Mesenchymal stem cell (in vitro differentiated cells and primary cell): ENCODE data around the gene PLXNC1.
A peak's percentile ranks its signal among the peaks of the same experiment; 100 is the strongest.

Experiments used
- DNase-seq: peaks from one replicate; pipeline ENCODE4 v3.0.0-alpha.2; 2013
- H2AFZ ChIP-seq: one replicate; pipeline ENCODE4 v1.6.1; 2013; ENCODE audit warnings: low read depth, mild to moderate bottlenecking, control low read depth, inconsistent platforms, low read length, moderate library complexity
- H2AK5ac ChIP-seq: 2 replicates; pipeline ENCODE4 v1.6.1; 2013; ENCODE audit warnings: low read length, moderate library complexity, mild to moderate bottlenecking, inconsistent platforms; ENCODE audit not compliant: severe bottlenecking
- H2BK120ac ChIP-seq: one replicate; pipeline ENCODE4 v1.6.1; 2013; ENCODE audit warnings: low read depth, mild to moderate bottlenecking, inconsistent platforms, low read length, moderate library complexity
- H2BK12ac ChIP-seq, 2 experiments: one replicate each; pipeline ENCODE4 v1.6.1; 2013; ENCODE audit warnings: inconsistent platforms in 2 of 2, low read length in 2 of 2, mild to moderate bottlenecking in 2 of 2, moderate library complexity in 2 of 2, control low read depth in 1 of 2
- H2BK15ac ChIP-seq: one replicate; pipeline ENCODE4 v1.6.1; 2013; ENCODE audit warnings: mild to moderate bottlenecking, low read depth, inconsistent platforms; ENCODE audit not compliant: poor library complexity, severe bottlenecking
- H2BK5ac ChIP-seq: 2 replicates; pipeline ENCODE4 v1.6.1; 2013; ENCODE audit warnings: low read depth, mild to moderate bottlenecking, low read length, control low read depth, inconsistent platforms; ENCODE audit not compliant: poor library complexity, severe bottlenecking
- H3K14ac ChIP-seq, 2 experiments: one replicate each; pipeline ENCODE4 v1.6.1; 2013; ENCODE audit warnings: inconsistent platforms in 2 of 2, low read length in 2 of 2, control low read depth in 1 of 2, mild to moderate bottlenecking in 1 of 2, moderate library complexity in 1 of 2
- H3K18ac ChIP-seq, 2 experiments: one replicate each; pipeline ENCODE4 v1.6.1; 2013; ENCODE audit warnings: inconsistent platforms in 2 of 2, low read length in 2 of 2, control low read depth in 1 of 2, low read depth in 1 of 2, mild to moderate bottlenecking in 1 of 2
- H3K23ac ChIP-seq, 2 experiments: one replicate each; pipeline ENCODE4 v1.6.1; 2013; ENCODE audit warnings: inconsistent platforms in 2 of 2, low read length in 2 of 2, mild to moderate bottlenecking in 2 of 2, moderate library complexity in 2 of 2, control low read depth in 1 of 2
- H3K27ac ChIP-seq: 2 replicates; pipeline ENCODE4 v1.5.1; 2013; ENCODE audit warnings: mild to moderate bottlenecking, moderate library complexity, low read length, control low read depth, inconsistent platforms; ENCODE audit not compliant: poor library complexity, severe bottlenecking
- H3K27me3 ChIP-seq, 2 experiments: 2 replicates each; pipeline versions ENCODE4 v1.6.1 to v1.7.0; 2013; ENCODE audit warnings: low read length in 2 of 2, mild to moderate bottlenecking in 2 of 2, moderate library complexity in 2 of 2, control low read depth in 1 of 2, inconsistent platforms in 1 of 2; ENCODE audit not compliant: control insufficient read depth in 1 of 2, insufficient read depth in 1 of 2
- H3K36me3 ChIP-seq, 2 experiments: 2 replicates each; pipeline versions ENCODE4 v1.6.1 to v1.7.0; 2013; ENCODE audit warnings: low read length in 2 of 2, control low read depth in 1 of 2, inconsistent platforms in 1 of 2, low read depth in 1 of 2, mild to moderate bottlenecking in 1 of 2; ENCODE audit not compliant: insufficient read depth in 2 of 2, control insufficient read depth in 1 of 2
- H3K4ac ChIP-seq, 2 experiments: one replicate each; pipeline ENCODE4 v1.6.1; 2013; ENCODE audit warnings: inconsistent platforms in 2 of 2, low read length in 2 of 2, mild to moderate bottlenecking in 2 of 2, moderate library complexity in 2 of 2, control low read depth in 1 of 2, low read depth in 1 of 2
- H3K4me1 ChIP-seq: 2 replicates; pipeline ENCODE4 v1.6.1; 2013; ENCODE audit warnings: low read depth, low read length, control low read depth; ENCODE audit not compliant: control insufficient read depth, insufficient read depth
- H3K4me2 ChIP-seq: 2 replicates; pipeline ENCODE4 v1.6.1; 2013; ENCODE audit warnings: low read length, mild to moderate bottlenecking, inconsistent platforms; ENCODE audit not compliant: poor library complexity, severe bottlenecking
- H3K4me3 ChIP-seq, 2 experiments: 2 replicates each; pipeline versions ENCODE4 v1.5.1 to v1.7.0; 2013; ENCODE audit warnings: low read length in 2 of 2, mild to moderate bottlenecking in 2 of 2, control low read depth in 1 of 2, low read depth in 1 of 2; ENCODE audit not compliant: insufficient read depth in 1 of 2
- H3K79me1 ChIP-seq: replicated peaks from 2 replicates; pipeline ENCODE4 v1.6.1; 2013; ENCODE audit warnings: mild to moderate bottlenecking, control low read depth, low read length, inconsistent platforms; ENCODE audit not compliant: poor library complexity, severe bottlenecking
- H3K9ac ChIP-seq: 2 replicates; pipeline ENCODE4 v1.7.0; 2013; ENCODE audit warnings: mild to moderate bottlenecking, low read length, moderate library complexity
- H3K9me3 ChIP-seq: 2 replicates; pipeline ENCODE4 v1.7.0; 2013; ENCODE audit warnings: mild to moderate bottlenecking, low read length; ENCODE audit not compliant: control insufficient read depth
- H4K8ac ChIP-seq: one replicate; pipeline ENCODE4 v1.6.1; 2013; ENCODE audit warnings: inconsistent platforms, mild to moderate bottlenecking, low read length, moderate library complexity
- H4K91ac ChIP-seq: one replicate; pipeline ENCODE4 v1.6.1; 2013; ENCODE audit warnings: mild to moderate bottlenecking, low read length, inconsistent platforms
- WGBS: methylation state at CpG from one replicate; pipeline ENCODE4 v1.1.7; 2013; ENCODE audit warnings: mixed read lengths; 5-methylcytosine and 5-hydroxymethylcytosine counted together

PLXNC1 gene

GRCh38 chr12:94285943-94286582 lies 137.7 kb downstream of the PLXNC1 start:
- Histone ChIP-seq H3K9ac (no peak overlapping the region), H3K79me1 (no peaks in the 10 kb centered on the region), H3K9me3 (no peaks in the 10 kb centered on the region), H2AFZ (no peak overlapping the region), H2BK5ac (no peak overlapping the region), H2BK120ac (no peak overlapping the region), H3K14ac (peak overlapping the region in 1 of 2 experiments; percentile 66), H3K27ac (no peak overlapping the region), H2BK15ac (no peak overlapping the region), H3K4me3 (no peak overlapping the region), H3K27me3 (peaks cover 22 to 25% of the 10 kb centered on the region in 2 experiments), H2BK12ac (peak overlapping the region in 1 of 2 experiments; percentile 68), H4K8ac (no peak overlapping the region), H3K4me2 (no peak overlapping the region), H3K4me1 (peaks cover 3% of the 10 kb centered on the region), H2AK5ac (no peak overlapping the region), H3K23ac (no peak overlapping the region), H4K91ac (no peak overlapping the region), H3K36me3 (peaks cover 0 to 32% of the 10 kb centered on the region in 2 experiments), H3K18ac (peak overlapping the region in 1 of 2 experiments; percentile 80), H3K4ac (peak overlapping the region in 1 of 2 experiments; percentile 11)
- DNase-seq: no peak
- 37% methylated on average over 6 of the region's 8 CpGs for WGBS

GRCh38 chr12:94286583-94287244 lies 138.3 kb downstream of the PLXNC1 start:
- no peak overlapping the region for H4K8ac ChIP-seq
- H3K36me3 ChIP-seq: peaks cover 0 to 32% of the 10 kb centered on the region in 2 experiments
- no peak for DNase-seq
- H3K4me1 ChIP-seq: peaks cover 3% of the 10 kb centered on the region
- no peaks in the 10 kb centered on the region for H3K9me3 ChIP-seq
- H3K27ac ChIP-seq: no peak overlapping the region
- H3K4ac ChIP-seq: no peak overlapping the region
- H3K18ac ChIP-seq: peak overlapping the region in 1 of 2 experiments; percentile 26
- peak overlapping the region in 1 of 2 experiments; percentile 10 for H3K23ac ChIP-seq
- no peaks in the 10 kb centered on the region for H3K79me1 ChIP-seq
- H2BK120ac ChIP-seq: no peak overlapping the region
- H3K14ac ChIP-seq: no peak overlapping the region
- no peak overlapping the region for H4K91ac ChIP-seq
- H3K9ac ChIP-seq: no peak overlapping the region
- no peak overlapping the region for H3K4me3 ChIP-seq
- no peak overlapping the region for H2AFZ ChIP-seq
- H2BK15ac ChIP-seq: no peak overlapping the region
- no peak overlapping the region for H2BK5ac ChIP-seq
- H3K4me2 ChIP-seq: no peak overlapping the region
- WGBS: 58% methylated on average over 4 of the region's 4 CpGs
- peaks cover 22 to 24% of the 10 kb centered on the region in 2 experiments for H3K27me3 ChIP-seq
- H2AK5ac ChIP-seq: no peak overlapping the region
- H2BK12ac ChIP-seq: no peak overlapping the region

GRCh38 chr12:94287245-94287628 lies 138.9 kb downstream of the PLXNC1 start:
- H2BK120ac ChIP-seq: no peak overlapping the region
- peaks cover 0 to 29% of the 10 kb centered on the region in 2 experiments for H3K36me3 ChIP-seq
- peak overlapping the region in 1 of 2 experiments; percentile 23 for H3K14ac ChIP-seq
- no peak overlapping the region for H4K91ac ChIP-seq
- H3K9ac ChIP-seq: no peak overlapping the region
- no peak overlapping the region for H2AFZ ChIP-seq
- no peaks in the 10 kb centered on the region for H3K9me3 ChIP-seq
- H3K4me2 ChIP-seq: no peak overlapping the region
- H3K4ac ChIP-seq: no peak overlapping the region
- no peak overlapping the region for H2BK5ac ChIP-seq
- H3K18ac ChIP-seq: peak overlapping the region in 1 of 2 experiments; percentile 26
- no peak overlapping the region for H2BK12ac ChIP-seq
- H3K79me1 ChIP-seq: no peaks in the 10 kb centered on the region
- 77% methylated on average over 10 of the region's 10 CpGs for WGBS
- no peak overlapping the region for H3K23ac ChIP-seq
- peaks cover 19 to 22% of the 10 kb centered on the region in 2 experiments for H3K27me3 ChIP-seq
- no peak overlapping the region for H2AK5ac ChIP-seq
- no peak overlapping the region for H3K27ac ChIP-seq
- H2BK15ac ChIP-seq: no peak overlapping the region
- no peak overlapping the region for H3K4me3 ChIP-seq
- DNase-seq: no peak
- peaks cover 3% of the 10 kb centered on the region for H3K4me1 ChIP-seq
- no peak overlapping the region for H4K8ac ChIP-seq
